OCI-M2 (cell line): ENCODE data around the gene ATXN7L1.

ENCODE experiments used
- DNase-seq: peaks from one replicate; lab custom pipeline; 2025; ENCODE audit not compliant: unreplicated experiment; lab: John Stamatoyannopoulos, UW

The ATXN7L1 gene

GRCh38 chr7:105680505-105681187, 195.8 kb downstream of the ATXN7L1 start:
- DNase-seq = no peak

DNA sequence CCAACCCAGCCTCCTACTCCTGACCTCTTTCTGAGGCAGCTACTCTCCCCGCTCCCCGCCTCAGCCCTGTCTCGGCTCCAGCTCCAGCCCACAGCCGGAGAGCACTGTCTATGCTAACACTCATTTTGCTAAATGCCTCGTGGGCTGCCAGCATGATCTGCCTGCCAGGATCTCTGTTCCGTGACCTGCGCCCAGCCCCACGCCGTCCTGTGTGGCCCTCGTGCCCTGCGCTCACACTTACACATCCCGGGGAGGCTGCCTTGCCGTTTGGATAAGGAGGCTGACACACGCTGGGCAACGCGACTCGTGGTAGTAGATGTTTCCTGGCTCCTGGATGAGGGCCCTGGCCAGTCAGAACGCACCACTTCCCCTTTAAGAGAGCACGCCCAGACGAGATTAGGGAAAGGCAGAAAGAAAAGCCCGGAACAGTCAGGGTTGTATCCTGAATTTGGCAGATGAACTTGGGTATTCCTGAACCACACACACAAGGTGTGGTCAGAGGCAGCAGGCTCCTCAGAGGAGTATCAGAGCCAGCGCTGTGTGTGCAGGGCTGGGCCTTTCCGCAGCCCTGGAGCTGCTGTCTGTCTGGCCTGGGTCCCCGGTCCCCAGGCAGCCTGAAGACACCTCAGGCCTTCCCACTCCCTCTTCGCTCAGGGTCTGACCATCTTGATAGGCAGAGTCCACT, 197.4 kb downstream of the ATXN7L1 start:
- DNase-seq = peak; percentile 40

- DNase-seq = no peak
These were observed 198.4 kb downstream of the ATXN7L1 start for GRCh38 chr7:105677817-105678573.

GRCh38 chr7:105677410-105677730, 199.0 kb downstream of the ATXN7L1 start:
- no peak for DNase-seq

GRCh38 chr7:105675934-105676371, 200.4 kb downstream of the ATXN7L1 start:
- no peak for DNase-seq

- DNase-seq = no peak
These were observed 202.0 kb downstream of the ATXN7L1 start for GRCh38 chr7:105674200-105674920.

DNA sequence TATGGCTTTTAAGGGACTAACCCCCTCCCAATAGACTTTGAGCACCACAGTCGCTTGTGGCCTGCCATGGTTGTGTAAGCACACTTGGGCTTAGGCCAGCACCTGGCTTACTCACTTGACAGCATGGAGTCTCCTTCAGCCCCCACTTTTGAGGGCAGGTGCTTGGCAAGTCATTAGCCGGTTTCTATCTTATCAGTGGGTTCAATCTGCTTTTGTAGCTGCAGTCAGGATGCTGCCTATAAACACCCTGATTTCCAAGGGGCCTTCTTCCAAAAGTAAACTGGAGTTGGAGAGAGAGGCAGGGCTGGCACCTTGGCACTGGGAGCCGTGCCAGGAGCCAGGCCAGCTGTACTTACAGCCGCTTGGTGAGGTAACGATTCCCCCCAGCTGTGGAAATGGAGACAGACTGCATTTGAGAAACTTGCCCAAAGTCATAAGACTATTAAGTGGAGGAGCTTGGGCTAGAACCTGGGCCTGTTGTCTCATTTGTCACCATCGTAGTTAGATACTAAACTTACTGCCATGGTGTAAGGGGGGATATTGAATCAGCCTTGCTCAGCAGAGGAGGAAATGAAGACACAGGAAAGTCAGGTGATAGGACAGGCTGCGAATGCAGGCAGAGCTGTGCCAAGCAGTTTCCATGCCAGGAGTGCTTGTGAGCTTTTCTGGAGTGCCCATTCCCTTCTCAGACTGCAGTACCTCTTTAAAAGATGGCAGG, 202.9 kb downstream of the ATXN7L1 start:
- no peak for DNase-seq

- no peak for DNase-seq
These were observed 203.6 kb downstream of the ATXN7L1 start for GRCh38 chr7:105672801-105673200.

- DNase-seq = no peak
These were observed 210.1 kb downstream of the ATXN7L1 start for GRCh38 chr7:105666324-105666723.

- no peak for DNase-seq
These were observed 210.7 kb downstream of the ATXN7L1 start for GRCh38 chr7:105665684-105666083.

DNA sequence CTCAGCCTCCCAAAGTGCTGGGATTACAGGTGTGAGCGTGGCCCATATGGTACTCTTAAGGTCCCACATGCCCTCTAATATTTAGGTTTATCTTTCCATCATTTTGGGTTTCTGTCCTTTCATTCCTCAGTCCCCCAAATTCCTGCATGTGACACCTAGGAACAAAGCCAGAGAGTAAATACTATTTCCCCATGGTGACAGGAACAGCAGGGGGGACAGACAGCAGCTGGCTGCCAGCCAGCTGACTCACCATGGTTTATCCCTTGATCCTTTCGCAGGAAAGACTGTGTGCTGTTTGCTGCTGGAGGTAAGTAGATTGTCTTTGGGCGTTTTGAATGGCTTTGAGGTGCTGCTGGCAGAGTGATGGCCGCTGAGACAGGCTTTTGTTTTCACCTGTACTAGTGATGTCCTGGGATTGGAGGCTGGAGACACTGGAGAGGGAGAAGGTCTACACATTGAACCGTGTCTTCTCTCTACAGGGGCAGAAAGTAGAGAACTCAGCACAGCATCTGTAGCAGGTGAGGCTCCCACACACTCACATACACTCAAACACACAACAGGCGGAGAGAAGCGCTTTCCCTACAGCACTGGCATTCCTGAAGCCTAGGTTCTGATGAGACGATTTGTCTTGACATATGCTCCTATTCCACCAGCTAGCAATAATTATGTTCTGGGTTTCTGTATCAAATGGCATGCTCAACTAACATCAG, 211.4 kb downstream of the ATXN7L1 start:
- no peak for DNase-seq

DNA sequence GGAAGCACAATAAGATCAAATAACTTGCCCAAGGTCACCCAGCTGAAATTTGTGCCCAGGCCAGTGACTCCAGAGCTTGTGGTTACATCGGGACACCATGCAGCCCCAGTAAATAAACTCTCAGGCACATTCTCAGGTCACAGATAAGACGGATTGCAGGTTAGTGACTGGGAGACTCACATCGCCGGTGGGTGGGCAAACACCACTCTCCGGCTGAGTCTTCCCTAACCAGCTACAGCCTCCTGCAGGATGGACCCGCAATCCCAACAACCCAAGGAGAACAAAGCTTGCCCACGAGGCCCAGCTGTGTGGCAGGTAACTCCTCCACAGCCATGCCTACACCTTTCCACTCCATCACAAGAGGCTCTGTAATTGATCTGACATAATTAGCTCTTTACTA, 213.4 kb downstream of the ATXN7L1 start:
- DNase-seq = no peak

GRCh38 chr7:105661625-105662024, 214.8 kb downstream of the ATXN7L1 start:
- DNase-seq = no peak

GRCh38 chr7:105656922-105657521, 219.4 kb downstream of the ATXN7L1 start:
- DNase-seq = no peak

DNA sequence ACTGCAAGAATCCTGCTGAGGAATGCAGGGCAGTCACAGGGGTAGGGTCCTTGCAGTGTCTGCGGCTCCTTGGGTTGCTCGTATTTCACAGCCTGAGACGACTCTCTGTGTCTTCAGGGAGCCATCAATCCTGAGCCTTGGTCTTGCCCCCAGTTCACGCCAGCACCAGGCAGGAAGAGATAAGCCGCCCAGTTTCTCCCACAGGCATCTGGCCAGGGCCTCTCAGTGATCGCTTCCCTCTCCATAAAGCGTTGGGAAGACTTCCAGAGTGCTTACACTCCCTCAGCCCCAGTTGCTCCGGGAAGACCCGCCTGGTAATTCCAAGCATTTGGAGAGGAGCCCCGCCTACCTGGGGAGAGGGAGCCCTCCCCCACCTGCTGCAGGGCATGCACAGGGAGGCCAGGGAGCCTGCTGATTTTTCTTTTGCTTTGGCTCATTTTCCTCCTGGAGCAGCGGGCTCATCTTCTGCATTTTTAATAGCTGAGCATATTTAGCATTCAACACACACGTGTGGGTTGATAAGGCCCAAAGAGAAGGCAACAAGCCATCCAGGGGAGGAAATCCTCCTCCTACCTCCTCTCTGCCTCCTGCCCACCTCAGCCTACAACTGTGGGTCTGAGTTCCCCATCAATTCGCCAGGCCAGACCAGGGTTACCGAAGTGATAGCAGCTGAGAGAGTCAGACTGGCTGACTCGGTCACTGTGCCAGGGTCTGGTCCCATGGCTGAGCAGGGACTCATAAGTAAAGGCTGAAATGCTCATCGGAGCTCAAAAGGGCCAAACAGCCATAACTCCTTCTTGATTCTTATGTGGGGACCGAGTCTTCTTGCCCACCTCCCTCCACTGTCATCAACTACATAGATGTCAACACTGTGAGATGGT, 220.7 kb downstream of the ATXN7L1 start:
- no peak for DNase-seq

DNA sequence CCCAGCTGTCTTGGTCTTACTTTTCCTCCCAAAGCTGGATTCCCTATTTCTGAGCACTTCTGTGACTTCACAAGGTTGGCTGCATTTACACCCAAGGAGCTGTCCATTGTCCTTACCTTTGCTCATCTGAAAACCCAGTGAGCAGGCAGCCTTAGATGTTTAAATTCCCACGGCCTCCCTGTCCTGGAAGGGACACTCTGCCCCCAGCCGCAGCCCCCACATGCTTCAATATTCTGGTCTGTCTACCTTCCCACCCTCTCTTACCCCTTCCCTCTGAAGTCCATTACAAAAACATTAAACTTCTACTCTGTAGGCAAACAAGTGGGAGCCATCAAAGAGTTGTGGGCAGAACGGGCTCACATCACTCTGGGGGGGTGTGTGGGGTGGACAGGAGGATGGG, 221.3 kb downstream of the ATXN7L1 start:
- no peak for DNase-seq

DNA sequence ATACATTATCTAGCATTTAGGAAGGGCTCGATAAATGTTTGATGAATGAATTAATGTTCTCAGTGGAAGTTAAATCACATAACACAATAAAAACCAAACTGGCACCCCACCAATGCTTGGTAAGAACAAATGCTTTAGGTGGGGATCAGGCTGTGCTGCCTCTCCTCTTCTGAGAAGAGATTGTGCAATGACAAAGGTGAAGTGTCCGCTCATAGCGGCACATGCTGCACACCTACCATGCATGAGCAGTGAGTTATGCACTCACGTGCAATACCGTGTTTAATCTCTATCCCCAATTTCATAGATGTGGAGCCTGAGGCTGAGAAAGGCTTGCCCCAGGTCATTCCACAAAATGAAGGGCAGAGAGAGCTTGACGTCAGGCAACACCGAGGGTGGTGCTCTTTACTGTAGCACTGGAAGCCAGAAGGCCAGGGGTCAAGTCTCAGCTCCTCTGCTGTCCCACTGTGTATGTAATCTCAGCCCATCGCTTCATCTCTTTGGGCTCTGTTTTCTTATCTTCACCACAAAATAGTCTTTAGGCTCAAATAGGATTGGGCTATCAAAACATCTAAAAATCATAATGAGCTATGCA, 222.2 kb downstream of the ATXN7L1 start:
- DNase-seq = no peak

DNA sequence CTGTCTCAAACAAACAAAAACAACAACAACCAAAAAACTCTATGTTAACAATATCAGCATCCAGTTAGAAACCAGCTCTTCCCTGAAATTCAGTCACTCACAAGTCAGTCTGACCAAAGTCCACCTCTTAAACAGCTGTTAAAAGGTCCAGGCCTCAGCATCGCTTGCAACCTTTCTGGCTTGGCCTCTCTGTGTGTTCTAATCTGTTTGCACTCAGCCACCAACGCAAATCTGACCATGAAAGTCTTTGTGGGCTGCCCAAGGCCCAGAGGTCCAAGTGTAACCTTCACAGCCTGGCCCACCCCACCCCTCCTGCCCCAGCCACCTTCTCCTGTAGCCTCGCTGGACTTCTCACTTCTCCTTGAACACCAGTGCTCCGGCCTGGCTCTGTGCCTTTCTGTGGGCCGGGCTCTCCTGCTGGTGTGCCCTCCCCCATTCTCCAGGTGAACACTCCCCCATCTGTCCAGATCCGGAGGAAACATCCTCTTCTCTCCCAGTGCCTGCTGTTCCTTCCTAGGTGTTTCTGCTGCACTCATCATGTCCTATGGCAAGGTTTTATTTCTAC, 222.9 kb downstream of the ATXN7L1 start:
- no peak for DNase-seq
